Uterus (tissue), 2 donors: ENCODE results near the gene SEC16A.

Experiments used
- POLR2A ChIP-seq, 2 donors: fragments of 450-650 bp; IDR thresholded peaks; one replicate each; pipeline ENCODE4 v1.6.1; 2016; ENCODE audit warnings: antibody characterized with exemption in 2 of 2, mild to moderate bottlenecking in 1 of 2, moderate library complexity in 1 of 2
- TF ChIP-seq, protein P1 (sequence below), 4 experiments: fragments of 200-600 bp in 2 of 4; fragments of 450-650 bp in 2 of 4; sonication (generic) in 2 of 4; IDR thresholded peaks; one replicate each; pipeline ENCODE4 v1.5.1; 2016 to 2019; ENCODE audit warnings: antibody characterized with exemption in 4 of 4, mild to moderate bottlenecking in 2 of 4, moderate library complexity in 1 of 4

- TF ChIP-seq, protein P1, sequence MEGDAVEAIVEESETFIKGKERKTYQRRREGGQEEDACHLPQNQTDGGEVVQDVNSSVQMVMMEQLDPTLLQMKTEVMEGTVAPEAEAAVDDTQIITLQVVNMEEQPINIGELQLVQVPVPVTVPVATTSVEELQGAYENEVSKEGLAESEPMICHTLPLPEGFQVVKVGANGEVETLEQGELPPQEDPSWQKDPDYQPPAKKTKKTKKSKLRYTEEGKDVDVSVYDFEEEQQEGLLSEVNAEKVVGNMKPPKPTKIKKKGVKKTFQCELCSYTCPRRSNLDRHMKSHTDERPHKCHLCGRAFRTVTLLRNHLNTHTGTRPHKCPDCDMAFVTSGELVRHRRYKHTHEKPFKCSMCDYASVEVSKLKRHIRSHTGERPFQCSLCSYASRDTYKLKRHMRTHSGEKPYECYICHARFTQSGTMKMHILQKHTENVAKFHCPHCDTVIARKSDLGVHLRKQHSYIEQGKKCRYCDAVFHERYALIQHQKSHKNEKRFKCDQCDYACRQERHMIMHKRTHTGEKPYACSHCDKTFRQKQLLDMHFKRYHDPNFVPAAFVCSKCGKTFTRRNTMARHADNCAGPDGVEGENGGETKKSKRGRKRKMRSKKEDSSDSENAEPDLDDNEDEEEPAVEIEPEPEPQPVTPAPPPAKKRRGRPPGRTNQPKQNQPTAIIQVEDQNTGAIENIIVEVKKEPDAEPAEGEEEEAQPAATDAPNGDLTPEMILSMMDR (IDR thresholded peaks at IDR 0.05) = no peak
- no peak for TF ChIP-seq POLR2A (IDR thresholded peaks at IDR 0.05)
These were observed 27.7 kb upstream of the SEC16A start for GRCh38 chr9:136510561-136510960.
